Fibroblast of skin of scalp (primary cell): ENCODE results near the gene SPOP.
A peak's percentile ranks its signal among the peaks of the same experiment; 100 is the strongest.

Experiments used
- DNase-seq: peaks from one replicate; pipeline ENCODE4 v3.0.0-alpha.2; 2013

SPOP gene

GRCh38 chr17:49613182-49613800 lies 64.6 kb downstream of the SPOP start:
- DNase-seq = no peak

GRCh38 chr17:49612726-49613125 lies 65.2 kb downstream of the SPOP start:
- DNase-seq = no peak

- no peak for DNase-seq
Measured at GRCh38 chr17:49610883-49611584, 66.9 kb downstream of the SPOP start.

- DNase-seq = no peak
Measured at GRCh38 chr17:49604314-49604869, 73.5 kb downstream of the SPOP start.

GRCh38 chr17:49603720-49604119 lies 74.2 kb downstream of the SPOP start:
- DNase-seq = no peak

- no peak for DNase-seq
Measured at GRCh38 chr17:49603238-49603637, 74.7 kb downstream of the SPOP start.

- DNase-seq = no peak
Measured at GRCh38 chr17:49602783-49603182, 75.1 kb downstream of the SPOP start.

- no peak for DNase-seq
Measured at GRCh38 chr17:49600949-49601348, 76.9 kb downstream of the SPOP start.

GRCh38 chr17:49598918-49599317 lies 79.0 kb downstream of the SPOP start:
- no peak for DNase-seq

GRCh38 chr17:49597928-49598655 lies 79.8 kb downstream of the SPOP start:
- DNase-seq = no peak

GRCh38 chr17:49597436-49597835 lies 80.5 kb downstream of the SPOP start:
- DNase-seq = no peak

- DNase-seq = no peak
Measured at GRCh38 chr17:49596613-49597244, 81.2 kb downstream of the SPOP start.

GRCh38 chr17:49595980-49596379 lies 81.9 kb downstream of the SPOP start:
- DNase-seq = no peak

GRCh38 chr17:49595328-49595727 lies 82.6 kb downstream of the SPOP start:
- DNase-seq = no peak

- DNase-seq = no peak
Measured at GRCh38 chr17:49592263-49592662, 85.6 kb downstream of the SPOP start.

- no peak for DNase-seq
Measured at GRCh38 chr17:49590874-49591273, 87.0 kb downstream of the SPOP start.

GRCh38 chr17:49589577-49589927 lies 88.3 kb downstream of the SPOP start:
- DNase-seq = no peak

- peak; percentile 75 for DNase-seq
Measured at GRCh38 chr17:49588726-49589576, 88.9 kb downstream of the SPOP start.

GRCh38 chr17:49588312-49588711 lies 89.6 kb downstream of the SPOP start:
- no peak for DNase-seq

- DNase-seq = no peak
Measured at GRCh38 chr17:49587366-49588073, 90.4 kb downstream of the SPOP start.

GRCh38 chr17:49585422-49586027 lies 92.4 kb downstream of the SPOP start:
- no peak for DNase-seq
